Amygdala (tissue), 56 donors: ENCODE results near the gene TLL2.

Experiments
- DNase-seq, 56 donors: peaks; one replicate each; lab custom pipeline; 2025; lab: John Stamatoyannopoulos, UW

Gene TLL2

GRCh38 chr10:96436035-96436434, 77.7 kb downstream of the TLL2 start:
- no peak for DNase-seq

- no peak for DNase-seq
Measured at GRCh38 chr10:96431211-96431970, 82.3 kb downstream of the TLL2 start.

- no peak for DNase-seq
Measured at GRCh38 chr10:96427291-96427690, 86.4 kb downstream of the TLL2 start.

GRCh38 chr10:96422525-96422924, 91.2 kb downstream of the TLL2 start:
- DNase-seq: no peak

GRCh38 chr10:96421995-96422394, 91.7 kb downstream of the TLL2 start:
- DNase-seq: no peak

- no peak for DNase-seq
Measured at GRCh38 chr10:96420228-96421009, 93.3 kb downstream of the TLL2 start.

GRCh38 chr10:96419351-96419750, 94.4 kb downstream of the TLL2 start:
- DNase-seq: no peak

- DNase-seq: no peak
Measured at GRCh38 chr10:96418582-96418981, 95.1 kb downstream of the TLL2 start.

GRCh38 chr10:96417441-96417840, 96.3 kb downstream of the TLL2 start:
- peak in 1 of 56 donors; percentile 8 for DNase-seq

GRCh38 chr10:96416643-96417042, 97.1 kb downstream of the TLL2 start:
- peak in 24 of 56 donors; percentile 6 to 74 (median 32) for DNase-seq

- no peak for DNase-seq
Measured at GRCh38 chr10:96415891-96416554, 97.7 kb downstream of the TLL2 start.

GRCh38 chr10:96415150-96415890, 98.4 kb downstream of the TLL2 start:
- no peak for DNase-seq

- DNase-seq: no peak
Measured at GRCh38 chr10:96414303-96414702, 99.4 kb downstream of the TLL2 start.

GRCh38 chr10:96413151-96413787, 100.5 kb downstream of the TLL2 start:
- DNase-seq: peak in 1 of 56 donors; percentile 4

- no peak for DNase-seq
Measured at GRCh38 chr10:96411716-96412320, 101.9 kb downstream of the TLL2 start.

- no peak for DNase-seq
Measured at GRCh38 chr10:96410296-96410695, 103.4 kb downstream of the TLL2 start.

GRCh38 chr10:96408201-96408600, 105.5 kb downstream of the TLL2 start:
- DNase-seq: no peak

- no peak for DNase-seq
Measured at GRCh38 chr10:96407560-96408069, 106.1 kb downstream of the TLL2 start.

- no peak for DNase-seq
Measured at GRCh38 chr10:96406091-96406490, 107.6 kb downstream of the TLL2 start.
